Stimulated activated naive CD4-positive, alpha-beta T cell treated with Interleukin-2 at 50 U/mL for 16 hours (primary cell): ENCODE results near the gene ATOH7.
"Not testable (repeated sequence)": the region's sequence is repeated elsewhere in the genome, so short reads cannot be mapped to it uniquely, and the experiment has no call there.

Experiments used
- DNase-seq: peaks from one replicate; lab custom pipeline; 2025; lab: John Stamatoyannopoulos, UW

ATOH7 gene

GRCh38 chr10:68231817-68232251, at the start of gene ATOH7:
ATOH7 (minus strand) TSS chr10:68232113; CDS start chr10:68231677, 436 bp downstream.
- DNase-seq: no peak

- DNase-seq: no peak
Measured at GRCh38 chr10:68280758-68281157, 48.8 kb upstream of the ATOH7 start.

GRCh38 chr10:68278906-68279753, 47.2 kb upstream of the ATOH7 start:
- not testable (repeated sequence) for DNase-seq

DNA sequence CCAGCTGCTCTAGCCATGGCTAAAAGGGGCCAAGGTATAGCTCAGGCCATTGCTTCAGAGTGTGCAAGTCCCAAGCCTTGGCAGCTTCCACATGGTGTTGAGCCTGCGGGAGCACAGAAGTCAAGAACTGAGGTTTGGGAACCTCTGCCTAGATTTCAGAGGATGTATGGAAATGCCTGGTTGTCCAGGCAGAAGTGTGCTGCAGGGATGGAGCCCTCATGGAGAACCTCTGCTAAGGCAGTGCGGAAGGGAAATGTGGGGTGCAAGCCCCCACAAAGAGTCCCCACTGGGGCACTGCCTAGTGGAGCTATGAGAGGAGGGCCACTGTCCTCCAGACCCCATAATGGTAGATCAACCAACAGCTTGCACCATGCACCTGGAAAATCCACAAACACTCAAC, 45.9 kb upstream of the ATOH7 start:
- DNase-seq: not testable (repeated sequence)

DNA sequence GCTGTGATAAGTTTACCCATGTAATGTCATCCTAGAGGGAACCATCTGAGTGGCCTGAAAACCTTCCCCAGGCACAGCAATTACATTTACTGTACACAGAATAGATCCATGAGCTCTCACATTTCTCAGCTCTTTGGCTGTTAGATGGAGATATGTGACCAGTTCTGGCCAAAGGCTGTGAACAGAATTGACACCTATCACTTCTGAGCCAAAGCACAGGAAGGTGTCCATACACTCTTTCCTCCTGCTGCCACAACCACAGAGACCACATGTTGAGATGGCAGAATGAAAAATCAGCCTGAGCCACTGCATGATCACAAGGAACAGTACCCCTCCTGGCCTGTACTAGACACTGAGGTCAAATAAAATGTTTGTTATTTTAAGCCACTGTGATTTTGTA, 44.3 kb upstream of the ATOH7 start:
- DNase-seq: no peak

GRCh38 chr10:68275600-68276126, 43.8 kb upstream of the ATOH7 start:
- no peak for DNase-seq

DNA sequence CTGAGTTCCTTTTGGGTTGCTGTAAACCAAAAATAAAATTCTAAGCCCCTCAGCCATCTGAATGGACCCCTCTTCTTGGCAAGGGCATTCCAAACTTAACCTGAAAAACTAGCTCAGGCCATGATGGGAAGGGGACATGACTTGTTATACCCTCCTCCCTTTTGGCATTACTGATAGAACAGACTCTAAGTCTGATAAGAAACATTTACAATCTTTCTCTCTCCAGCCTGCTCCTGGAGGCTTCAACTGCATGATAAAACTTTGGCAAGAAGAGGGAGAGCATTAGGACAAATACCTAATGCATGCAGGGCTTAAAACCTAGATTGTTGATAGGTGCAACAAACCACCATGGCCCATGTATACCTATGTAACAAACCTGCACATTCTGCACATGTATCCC, 40.9 kb upstream of the ATOH7 start:
- DNase-seq: no peak

DNA sequence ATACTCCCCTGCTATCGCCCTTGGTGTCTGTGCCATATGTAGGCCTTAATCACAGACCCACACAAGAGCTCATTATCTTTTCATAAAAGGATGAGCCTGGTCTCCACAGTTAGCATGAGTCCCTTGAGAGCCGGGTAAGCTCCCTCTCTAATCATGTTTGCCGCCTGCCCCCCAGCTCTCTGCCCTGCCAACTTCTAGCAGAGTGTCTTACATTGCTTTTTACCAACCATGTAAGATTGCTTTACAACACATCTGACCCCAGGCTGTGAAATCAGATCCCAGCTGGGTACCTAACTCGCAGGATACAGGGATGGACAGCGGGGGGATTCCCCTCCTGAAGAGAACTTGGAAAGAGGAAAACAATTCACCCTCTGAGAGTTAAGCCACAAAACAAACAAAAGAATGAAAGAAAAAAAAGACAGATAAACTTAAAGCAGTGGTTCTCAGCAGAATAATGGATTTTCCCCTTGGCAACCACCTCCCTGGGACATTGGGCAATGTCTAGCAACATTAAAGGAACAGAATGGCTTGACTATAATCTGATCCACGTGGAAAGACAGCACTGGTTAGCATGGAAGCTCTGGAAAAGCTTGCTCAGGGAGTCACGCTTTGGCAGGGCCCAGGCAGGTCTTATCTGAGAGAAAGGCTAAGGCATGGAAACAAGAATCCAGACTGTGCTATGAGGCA, 39.4 kb upstream of the ATOH7 start:
- no peak for DNase-seq

- no peak for DNase-seq
Measured at GRCh38 chr10:68269562-68270290, 37.8 kb upstream of the ATOH7 start.

DNA sequence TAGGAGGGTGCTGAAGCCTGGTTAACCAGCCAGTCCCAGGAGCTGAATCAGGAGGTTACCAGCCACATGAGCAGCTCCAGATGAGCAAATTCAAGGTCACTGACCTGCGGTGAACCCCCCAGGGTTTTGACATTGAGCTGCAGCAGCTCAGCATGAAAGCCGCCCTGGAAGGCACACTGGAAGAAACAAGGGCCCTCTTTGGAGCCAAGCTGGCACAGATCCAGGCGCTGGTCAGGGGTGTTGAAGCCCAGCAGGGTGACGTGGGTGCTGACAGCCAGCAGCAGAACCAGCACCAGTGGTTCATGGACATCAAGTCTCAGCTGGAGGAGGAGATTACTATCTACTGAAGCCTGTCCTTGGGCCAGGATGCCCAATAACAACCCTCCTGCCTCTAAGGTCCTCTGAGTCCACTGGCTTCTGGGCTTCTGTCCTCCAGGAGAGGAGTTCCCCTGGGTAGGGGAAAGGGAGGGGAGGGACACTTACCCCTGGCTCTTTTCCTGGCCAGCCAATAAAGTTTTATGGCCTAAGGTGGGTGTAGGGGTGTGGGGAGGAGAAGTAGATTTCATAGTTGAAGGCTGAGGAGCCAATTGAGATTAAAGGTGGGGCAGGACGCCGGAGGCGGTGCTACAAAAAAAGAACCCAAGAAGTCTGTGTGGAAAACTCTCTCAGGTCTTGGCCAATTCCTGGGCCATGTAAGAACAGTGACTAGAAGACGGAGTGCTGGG, 29.4 kb upstream of the ATOH7 start:
- no peak for DNase-seq

DNA sequence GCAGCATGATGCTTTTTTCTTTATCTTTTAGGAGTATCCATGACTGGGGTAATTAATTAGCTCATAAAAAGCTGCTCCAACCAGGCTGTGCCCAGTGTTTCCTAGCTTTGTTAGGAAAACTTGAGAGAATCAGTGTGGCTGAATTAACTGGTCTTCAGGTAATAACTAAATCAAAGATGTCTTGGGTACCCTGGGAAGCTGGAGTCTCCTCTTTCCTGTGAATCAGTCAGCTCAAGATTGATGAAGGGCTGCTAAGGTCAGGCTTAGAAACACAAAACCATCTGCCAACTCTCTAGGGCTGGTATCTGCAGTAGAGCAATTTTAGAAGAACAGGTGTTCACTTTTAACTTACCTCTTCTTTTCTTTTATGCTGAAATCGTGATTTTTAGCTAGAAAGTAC, 21.4 kb upstream of the ATOH7 start:
- DNase-seq: no peak

DNA sequence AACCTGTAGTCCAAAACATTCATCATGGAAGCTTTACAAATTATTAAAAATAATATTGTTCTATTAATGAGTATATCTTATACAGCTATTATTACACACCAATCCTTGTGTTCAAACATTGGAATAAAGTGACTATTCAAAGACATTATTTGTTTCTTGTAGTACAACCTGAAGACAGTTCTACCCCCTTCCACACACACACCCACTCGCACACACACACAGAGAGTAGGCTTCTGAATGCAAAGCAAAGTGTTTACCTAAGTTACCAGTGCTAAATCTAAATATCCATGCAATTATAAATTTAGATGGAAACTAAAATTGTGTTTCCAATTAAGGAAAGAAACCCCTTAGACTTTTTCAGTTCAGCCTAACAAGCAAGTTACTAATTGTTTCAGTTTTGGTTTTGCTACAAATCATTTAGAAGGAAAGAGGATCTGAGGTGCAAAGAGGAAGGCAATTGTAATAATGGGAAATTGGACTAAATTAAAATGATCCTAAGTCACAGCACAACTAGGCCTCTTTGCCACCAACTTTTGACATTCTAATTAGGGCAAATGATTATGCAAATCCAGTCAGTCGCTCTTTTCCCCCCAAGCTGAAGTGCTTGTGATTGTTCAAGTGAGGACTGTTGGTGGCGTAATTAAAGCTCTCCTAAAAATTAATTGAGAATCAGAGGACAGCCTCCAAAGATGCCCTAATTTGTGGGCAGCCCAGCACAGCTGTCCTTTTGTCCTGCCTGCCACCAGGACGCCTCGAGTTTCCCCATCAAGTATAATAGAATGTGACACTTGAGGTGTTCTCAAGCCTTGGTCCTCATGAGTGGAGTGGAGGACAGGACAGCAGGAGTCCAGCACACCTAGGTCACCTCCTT, 19.9 kb upstream of the ATOH7 start:
- no peak for DNase-seq

GRCh38 chr10:68251151-68251550, 19.2 kb upstream of the ATOH7 start:
- DNase-seq: no peak

DNA sequence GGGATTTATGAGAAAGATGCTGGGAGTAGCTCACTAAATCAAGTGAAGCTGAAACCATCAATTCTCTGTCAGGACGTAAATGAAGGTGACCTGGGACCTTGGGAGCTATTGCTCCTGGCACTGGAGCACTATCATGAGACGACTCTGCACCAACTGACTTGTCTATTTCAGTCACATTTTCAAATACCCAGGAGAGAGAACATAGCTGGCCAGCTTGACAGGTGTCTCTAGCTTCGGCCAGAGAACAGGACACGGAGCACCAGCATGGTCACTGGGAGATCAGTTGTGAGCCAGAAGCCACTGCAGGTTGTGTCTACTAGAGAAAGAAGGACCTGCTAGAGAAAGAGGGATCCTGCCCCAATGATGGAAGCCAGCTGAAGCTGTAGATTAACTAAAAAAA, 17.4 kb upstream of the ATOH7 start:
- no peak for DNase-seq

GRCh38 chr10:68247931-68248330, 16.0 kb upstream of the ATOH7 start:
- no peak for DNase-seq

GRCh38 chr10:68246397-68246796, 14.5 kb upstream of the ATOH7 start:
- DNase-seq: not testable (repeated sequence)

- DNase-seq: no peak
Measured at GRCh38 chr10:68242051-68242450, 10.1 kb upstream of the ATOH7 start.

- DNase-seq: no peak
Measured at GRCh38 chr10:68239596-68240150, 7.8 kb upstream of the ATOH7 start.

DNA sequence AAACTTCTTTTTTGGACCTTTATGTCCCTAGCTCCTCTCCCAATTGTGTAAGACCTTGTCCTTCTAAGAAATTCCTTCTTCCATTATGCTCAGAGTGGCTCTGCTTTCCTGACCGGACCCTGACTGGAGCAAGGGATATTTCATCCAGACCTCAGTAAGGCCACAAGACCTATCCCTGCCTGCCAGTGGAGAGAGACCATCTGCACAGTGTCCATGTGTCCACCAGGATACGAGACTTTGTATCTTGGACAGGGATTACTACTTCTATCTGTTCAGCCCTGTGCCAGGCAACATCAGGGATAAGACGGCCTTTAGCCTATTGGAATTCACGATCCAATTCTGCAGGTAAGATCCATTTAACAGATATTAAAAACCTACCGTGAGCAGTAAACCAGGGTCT, 7.2 kb upstream of the ATOH7 start:
- no peak for DNase-seq

DNA sequence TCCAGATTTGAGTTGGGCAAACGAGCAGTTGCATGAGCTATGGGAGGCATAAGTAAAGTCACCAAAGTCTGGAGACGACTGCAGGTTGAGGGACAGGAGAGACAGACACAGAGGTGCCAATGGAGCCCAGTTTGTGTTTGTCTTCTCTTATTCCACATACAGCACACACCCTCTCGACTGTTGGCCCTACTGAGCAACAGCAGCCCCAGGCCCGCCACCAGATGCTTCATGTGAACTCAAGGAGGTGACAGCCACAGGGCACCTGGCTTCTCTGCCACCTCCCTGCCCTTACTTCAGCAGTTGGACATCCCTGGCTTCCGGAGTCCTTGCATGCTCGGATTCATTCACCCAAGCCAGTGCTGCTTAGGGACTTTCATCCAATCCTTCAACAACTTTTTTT, 6.5 kb upstream of the ATOH7 start:
- no peak for DNase-seq
